ENCODE measurements around the gene PTPN6.

PTPN6 gene

GRCh38 chr12:6945613-6946012, 5.5 kb upstream of the PTPN6 start:
- H3K27ac ChIP-seq = peak overlapping the region; percentile 100
- TF ChIP-seq ZFX (IDR thresholded peaks at IDR 0.05; ENCODE audit: borderline replicate concordance) (no peak), CTCF (IDR thresholded peaks at IDR 0.05) (no peak; the same call in 1 of the 2 replicates)

DNA sequence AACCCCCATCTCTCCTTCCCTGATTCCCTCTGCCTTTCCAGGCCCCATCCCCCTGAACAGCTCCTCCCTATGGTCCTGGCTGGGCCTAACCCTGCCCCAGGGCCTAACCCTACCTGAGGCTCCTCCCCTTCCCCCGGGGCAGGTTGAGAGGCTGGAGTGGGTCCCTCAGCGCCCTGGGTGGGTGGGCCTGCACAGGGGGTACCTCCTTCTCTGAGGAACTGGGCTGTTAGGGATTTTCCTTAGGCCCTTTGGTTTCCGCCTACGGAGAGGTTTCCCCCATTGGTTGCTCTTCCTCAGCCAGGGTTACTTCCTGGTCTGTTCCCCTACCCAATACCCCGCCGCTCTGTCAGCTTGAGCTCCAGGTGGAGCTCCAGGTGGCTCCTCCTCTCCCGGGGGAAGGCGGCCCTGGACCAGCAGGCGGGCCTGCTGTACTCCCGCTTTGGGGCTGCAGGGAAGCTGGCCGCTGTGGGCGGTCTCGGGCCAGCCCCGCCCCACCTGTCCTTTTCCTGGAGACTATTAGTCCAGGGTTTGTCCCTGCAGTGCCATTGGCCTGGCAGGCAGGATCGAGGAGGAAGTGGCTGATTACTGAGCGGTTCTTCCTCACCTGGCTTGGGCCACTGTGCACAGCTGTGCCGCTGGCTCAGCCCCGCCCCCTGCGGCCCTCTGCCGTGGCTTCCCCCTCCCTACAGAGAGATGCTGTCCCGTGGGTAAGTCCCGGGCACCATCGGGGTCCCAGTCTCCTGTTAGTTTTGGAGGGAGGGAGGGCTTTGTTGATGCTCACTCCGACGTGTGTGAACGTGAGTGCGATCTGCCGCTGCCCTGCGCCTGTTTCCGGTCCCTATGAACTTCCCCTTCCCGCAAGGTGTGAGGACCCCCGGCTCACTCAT, 4.9 kb upstream of the PTPN6 start:
- H3K27ac ChIP-seq = peak overlapping the region; percentile 100
- TF ChIP-seq CTCF (IDR thresholded peaks at IDR 0.05) = 0 out of 2 replicates have a peak, but pooled peaks have one; percentile 5
- TF ChIP-seq ZFX (IDR thresholded peaks at IDR 0.05; ENCODE audit: borderline replicate concordance) = no peak

GRCh38 chr12:6946920-6947374, 4.2 kb upstream of the PTPN6 start:
- TF ChIP-seq CTCF (IDR thresholded peaks at IDR 0.05) (no peak), ZFX (IDR thresholded peaks at IDR 0.05; ENCODE audit: borderline replicate concordance) (no peak)
- H3K27ac ChIP-seq = peak overlapping the region; percentile 100

GRCh38 chr12:6947615-6948014, 3.5 kb upstream of the PTPN6 start:
- no peak for TF ChIP-seq ZFX (IDR thresholded peaks at IDR 0.05; ENCODE audit: borderline replicate concordance)
- no peak for TF ChIP-seq CTCF (IDR thresholded peaks at IDR 0.05)
- H3K27ac ChIP-seq = no peak overlapping the region

DNA sequence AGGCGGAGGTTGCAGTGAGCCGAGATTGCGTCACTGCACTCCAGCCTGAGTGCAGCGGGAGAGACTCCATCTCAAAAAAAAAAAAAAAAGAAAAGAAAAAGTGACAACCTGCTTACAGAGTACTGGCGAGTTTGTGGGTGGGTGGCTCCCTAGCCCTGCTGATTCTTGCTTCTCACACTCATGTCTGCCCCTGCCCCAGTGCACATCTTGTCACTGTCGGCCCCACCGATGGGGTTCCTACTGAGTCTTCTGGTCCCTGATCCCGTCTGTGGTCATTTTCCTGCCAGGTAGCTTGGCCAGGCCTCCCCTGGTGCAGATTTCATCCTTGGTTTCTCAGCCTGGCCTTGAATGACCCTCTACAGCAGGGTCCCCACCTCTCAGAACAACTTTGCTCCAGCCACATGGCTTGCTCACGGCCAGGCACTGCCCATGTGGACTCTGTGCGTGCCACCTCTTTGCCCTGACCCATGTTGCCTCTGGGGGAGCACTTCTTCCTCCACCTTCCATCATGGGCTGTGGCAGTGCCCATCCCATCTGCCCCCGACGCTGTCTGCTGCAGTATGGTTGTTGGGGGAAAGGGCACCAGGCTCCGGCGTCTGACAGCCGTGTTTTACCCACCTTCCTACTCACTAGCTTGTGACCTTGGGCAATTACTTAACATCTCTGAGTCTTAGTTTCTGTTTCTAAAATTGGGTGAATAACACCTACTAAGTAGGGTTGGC, 2.1 kb upstream of the PTPN6 start:
- TF ChIP-seq CTCF (IDR thresholded peaks at IDR 0.05) = no peak
- no peak for TF ChIP-seq ZFX (IDR thresholded peaks at IDR 0.05; ENCODE audit: borderline replicate concordance)
- 0 out of 2 replicates have a peak overlapping the region, but pooled peaks have one; percentile 3 for H3K27ac ChIP-seq

- TF ChIP-seq CTCF (IDR thresholded peaks at IDR 0.05) (peak; percentile 30), ZFX (IDR thresholded peaks at IDR 0.05; ENCODE audit: borderline replicate concordance) (no peak)
- H3K27ac ChIP-seq = 0 out of 2 replicates have a peak overlapping the region, but pooled peaks have one; percentile 2
These were observed 755 bp upstream of the PTPN6 start for GRCh38 chr12:6950401-6950801.

All from 22Rv1 (cell line).